Non-pigmented ciliary epithelial cell (primary cell): ENCODE data around the gene GSS.
A peak's percentile ranks its signal among the peaks of the same experiment; 100 is the strongest.

Experiments
- DNase-seq: peaks from one replicate; pipeline ENCODE4 v3.0.0-alpha.2; 2010; ENCODE audit warnings: low read depth

The GSS gene

DNA sequence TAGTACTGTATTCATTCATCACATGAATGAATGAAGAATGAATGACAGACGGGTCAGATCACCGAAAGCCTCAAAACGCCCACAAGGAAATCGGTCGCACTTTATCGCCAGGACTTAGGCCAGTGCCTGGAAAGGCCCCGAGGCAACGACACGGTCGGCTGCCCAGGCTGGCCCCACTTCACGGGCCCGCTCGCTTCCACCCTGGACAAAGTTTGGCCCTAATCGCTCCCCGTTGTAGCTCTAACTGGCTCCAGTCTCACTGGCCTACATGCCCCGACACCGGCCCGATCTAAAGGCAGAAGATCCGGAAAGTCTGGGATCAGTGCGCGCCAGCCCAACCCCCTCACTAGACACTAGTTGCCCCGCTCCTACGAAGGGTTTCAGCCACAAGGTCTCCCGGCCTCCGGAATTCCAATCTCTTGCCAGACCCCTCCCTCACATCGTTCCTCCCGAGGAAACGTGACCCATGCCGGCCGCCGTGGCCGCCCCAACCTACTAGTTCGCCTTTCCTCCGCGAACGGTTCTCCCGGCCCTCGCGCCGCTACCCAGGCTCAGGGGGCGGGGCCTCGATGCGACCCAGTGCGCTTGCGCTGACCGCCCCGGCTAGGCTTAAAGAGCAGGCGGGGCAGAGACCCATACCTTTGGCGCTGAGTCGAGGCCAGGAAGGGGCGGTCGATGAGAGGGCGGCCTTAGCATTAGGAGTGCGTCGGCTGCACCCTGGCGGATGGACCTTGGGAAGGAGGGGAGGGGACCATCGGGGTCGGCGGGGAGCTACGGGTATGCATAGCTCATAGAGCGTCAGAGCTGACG lies at the start of gene GSS, which contains the start of gene MYH7B:
Gene GSS, minus strand, starts transcription at position 576 of the 810 bp plus-strand sequence. CDS start 3,954 bp downstream, outside the sequence.
Gene MYH7B, plus strand, starts transcription at position 638 of the 810 bp plus-strand sequence. CDS start 22,138 bp downstream, outside the sequence.
- DNase-seq = peak; percentile 48

DNA sequence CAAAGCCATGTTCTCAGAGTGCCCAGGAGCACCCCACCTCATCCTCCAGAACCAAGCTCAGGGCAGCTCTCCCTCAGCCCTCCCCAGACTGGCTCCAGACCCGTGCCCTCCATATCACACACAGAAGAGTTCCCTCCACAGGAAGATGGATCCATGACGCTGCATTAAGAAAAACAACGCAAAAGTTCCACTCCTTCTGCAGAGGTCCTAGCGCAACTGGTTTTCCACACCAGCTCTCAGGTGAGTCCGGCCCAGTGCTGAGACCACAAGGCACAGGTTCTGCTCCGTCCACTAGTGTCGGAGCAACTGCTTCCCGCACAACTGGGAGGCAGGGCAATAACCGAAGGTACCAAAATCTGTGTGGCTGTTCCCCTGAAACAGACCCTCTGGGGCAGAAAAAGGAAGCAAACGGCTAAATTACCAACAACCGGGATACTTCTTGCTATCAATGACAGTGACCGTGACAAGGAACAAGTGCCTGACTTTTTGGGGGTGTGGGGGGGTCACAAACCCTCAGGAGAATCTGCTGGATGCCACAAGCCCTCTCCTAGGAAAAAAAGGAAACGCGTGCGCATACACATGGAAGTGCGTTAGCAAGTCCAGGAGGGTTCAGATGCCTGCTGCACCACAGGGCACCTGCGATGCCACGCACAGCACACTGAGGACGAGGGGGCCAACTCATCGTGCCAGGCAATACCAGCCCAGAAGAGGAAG lies 49.3 kb upstream of the GSS start:
- no peak for DNase-seq

DNA sequence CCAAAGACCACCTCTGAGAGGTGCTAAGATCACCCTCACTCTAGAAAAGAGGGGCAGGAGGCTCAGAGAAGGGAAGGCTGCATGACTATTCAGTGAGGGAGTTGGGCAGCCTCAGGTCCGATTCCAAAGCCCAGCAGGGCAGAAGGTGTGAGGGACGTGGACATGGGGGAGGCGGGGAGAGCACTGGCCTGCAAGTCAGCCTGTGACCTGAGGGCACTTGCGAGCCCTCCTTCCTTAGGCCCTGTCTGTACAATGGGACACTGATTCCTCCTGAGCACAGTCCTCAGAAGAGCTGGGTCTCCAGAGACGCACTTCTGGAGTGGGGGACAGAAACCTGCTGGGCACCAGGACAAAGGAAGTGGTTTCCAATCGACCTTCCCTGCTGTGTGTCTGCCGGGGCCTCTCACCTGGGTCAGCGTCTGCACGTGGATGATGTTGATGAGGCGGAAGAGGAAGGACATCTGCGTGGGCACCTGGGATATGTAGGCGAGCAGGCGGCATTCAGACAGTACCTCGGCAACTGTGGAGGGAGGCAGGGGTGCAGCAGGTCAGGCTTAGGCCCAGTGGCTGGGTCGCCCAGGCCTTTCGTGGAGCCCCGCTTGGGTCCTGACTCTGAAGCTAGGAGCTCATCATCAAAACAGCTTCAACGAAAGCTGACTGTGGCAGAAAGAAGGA lies 48.6 kb upstream of the GSS start:
- no peak for DNase-seq

DNA sequence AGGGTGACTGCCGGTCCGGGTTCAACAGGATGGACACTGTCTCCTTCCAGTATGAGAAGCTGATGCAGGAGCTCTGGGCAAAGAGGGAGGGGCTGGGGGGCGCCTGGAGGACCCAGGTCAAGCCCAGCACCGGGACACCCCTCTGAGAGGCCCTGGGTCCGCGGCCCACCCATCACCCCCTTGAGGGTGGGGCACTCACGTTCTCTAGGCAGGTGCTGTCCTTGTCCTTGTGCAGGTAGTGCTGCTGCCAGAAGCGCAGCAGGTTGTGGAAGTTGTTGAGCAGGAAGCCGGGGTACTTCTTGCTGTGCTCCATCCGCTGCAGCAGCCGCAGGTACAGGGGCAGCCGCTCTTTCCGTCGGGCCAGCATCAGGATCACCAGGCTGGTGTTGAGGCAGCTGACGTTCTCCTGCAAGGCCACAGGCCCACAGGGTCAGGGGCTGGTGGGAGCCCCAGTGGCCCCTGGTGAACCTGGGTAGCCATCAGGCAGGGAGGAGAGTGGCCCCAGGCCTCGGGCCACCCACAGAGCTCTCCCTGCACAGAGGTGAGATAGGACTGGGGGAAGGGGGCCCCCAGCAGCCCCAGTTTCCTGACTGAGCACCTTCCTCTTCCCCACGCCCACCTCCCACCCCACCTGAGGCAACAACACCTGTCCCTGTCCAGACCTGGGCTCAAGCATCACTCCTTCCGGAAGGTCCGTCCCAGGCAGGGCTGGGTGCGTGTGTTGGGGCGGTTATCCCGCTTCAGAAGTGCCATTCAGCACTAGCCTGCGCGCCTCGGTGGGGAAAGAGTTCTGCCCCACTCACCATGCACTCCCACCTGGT lies 47.8 kb upstream of the GSS start:
- no peak for DNase-seq

DNA sequence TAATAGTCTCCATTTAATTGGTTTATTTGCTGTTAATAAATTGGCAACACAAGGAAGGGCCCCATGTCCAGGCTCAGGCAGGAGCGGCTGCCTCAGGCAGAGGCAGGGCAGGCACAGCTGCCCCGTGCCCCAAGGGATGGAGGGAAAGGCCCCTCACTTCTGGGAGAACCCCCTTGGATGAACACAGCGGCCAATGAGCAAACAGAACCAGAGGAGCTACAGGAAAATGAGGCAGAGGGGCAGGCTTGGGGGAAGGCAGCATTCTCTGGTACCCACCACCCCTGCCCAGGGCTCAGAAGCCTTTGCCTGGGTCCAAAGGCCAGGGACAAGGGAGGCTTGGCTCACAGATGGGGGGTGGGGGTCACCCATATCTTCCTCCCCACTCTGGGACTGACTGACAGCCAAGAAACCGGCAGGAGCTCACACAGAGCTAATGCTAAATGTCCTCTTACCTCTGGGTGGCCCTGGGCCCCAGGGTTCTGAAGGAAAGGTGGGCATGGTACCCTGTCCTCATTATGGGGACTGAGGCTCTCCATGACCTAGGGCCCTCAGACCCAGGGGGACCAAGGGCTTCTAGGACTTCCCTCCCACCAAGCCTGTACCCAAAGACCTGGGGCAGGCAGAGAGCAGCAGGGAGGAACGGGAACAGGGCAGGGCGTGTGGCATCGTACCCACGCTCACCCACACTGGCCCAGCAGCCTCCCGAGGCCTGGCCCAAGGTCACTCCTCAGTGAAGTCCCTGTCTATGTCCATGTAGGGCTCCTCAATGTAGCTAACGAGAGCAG lies 47.0 kb upstream of the GSS start:
- no peak for DNase-seq

DNA sequence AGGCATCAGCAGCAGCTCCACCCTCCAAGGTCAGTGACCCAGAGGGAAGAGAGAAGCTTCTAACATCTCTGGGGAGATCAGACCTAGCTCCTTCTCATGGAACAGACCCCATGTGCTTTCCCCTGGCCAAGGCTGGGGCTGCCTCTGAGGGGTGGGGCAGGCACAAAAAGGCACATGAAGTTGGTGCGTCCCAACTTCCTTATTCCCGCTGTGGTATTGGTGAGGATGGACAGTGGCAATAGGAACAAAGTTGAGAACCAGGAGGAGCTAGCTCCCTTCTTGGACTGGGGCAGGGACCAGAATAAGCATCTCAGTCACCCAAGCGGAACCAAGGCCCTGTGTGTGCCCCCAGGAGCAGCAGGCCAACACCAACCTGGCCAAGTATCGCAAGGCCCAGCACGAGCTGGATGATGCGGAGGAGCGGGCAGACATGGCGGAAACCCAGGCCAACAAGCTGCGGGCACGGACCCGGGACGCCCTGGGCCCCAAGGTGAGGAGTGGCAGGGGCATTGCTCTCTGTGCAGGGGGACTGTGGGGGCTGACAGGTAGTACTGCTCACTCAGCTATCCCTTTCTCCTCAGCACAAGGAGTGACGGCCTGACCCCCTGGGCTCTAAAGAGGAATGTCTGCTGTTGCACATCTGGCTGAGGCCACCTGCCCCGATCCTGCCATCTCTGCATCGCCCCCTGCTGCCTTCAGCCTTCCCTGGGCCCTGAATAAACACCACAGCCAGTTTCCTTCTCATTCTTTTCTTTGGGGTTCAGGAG lies 46.2 kb upstream of the GSS start:
- DNase-seq = no peak

DNA sequence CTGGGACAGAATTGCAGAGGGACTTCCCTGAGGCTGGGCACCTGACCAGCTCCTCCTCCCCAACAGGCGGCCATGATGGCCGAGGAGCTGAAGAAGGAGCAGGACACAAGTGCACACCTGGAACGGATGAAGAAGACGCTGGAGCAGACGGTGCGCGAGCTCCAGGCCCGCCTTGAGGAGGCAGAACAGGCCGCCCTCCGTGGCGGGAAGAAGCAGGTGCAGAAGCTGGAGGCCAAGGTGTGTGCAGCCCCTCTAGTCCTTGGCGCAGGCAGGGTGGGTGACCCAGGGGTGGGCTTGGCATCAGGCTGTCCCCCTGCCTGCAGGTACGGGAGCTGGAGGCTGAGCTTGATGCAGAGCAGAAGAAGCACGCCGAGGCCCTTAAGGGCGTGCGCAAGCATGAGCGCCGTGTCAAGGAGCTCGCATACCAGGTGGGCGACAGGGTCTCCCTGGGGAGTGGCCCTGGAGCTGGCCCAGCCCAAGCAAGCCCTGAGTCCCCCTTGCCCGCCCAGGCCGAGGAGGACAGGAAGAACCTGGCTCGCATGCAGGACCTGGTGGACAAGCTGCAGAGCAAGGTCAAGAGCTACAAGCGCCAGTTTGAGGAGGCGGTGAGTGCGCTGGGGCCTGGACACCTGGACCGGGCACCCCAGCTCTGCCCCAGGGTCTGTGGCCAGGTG lies 45.5 kb upstream of the GSS start:
- DNase-seq = no peak

DNA sequence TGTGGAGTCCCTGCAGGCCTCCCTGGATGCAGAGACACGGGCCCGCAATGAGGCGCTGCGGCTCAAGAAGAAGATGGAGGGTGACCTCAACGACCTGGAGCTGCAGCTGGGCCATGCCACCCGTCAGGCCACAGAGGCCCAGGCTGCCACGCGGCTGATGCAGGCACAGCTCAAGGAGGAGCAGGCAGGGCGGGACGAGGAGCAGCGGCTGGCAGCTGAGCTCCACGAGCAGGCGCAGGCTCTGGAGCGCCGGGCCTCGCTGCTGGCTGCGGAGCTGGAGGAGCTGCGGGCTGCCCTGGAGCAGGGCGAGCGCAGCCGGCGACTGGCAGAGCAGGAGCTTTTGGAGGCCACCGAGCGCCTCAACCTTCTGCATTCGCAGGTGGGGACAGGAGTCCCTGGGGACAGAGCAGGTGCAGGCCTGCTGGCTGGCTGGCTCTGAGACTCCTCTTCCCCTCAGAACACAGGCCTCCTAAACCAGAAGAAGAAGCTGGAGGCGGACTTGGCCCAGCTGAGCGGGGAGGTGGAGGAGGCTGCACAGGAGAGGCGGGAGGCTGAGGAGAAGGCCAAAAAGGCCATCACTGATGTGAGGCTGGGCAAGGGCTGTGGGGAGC lies 44.8 kb upstream of the GSS start:
- DNase-seq = no peak

DNA sequence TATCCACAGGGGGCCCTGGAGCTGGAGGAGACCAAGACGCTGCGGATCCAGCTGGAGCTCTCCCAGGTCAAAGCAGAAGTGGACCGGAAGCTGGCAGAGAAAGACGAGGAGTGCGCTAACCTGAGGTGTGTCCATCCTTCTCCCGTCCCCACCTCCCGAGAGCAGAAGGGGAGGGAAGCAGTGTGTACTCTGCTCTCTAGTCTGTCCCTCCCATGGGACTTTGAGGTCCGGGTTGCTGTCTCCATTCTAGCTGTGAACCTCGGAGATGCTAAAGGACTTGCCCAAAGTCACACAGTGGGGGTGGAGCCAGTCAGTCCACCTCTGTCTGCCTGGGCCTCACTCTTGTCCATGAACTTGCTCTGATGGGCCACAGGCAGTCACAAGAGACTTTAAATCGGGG lies 44.2 kb upstream of the GSS start:
- no peak for DNase-seq

DNA sequence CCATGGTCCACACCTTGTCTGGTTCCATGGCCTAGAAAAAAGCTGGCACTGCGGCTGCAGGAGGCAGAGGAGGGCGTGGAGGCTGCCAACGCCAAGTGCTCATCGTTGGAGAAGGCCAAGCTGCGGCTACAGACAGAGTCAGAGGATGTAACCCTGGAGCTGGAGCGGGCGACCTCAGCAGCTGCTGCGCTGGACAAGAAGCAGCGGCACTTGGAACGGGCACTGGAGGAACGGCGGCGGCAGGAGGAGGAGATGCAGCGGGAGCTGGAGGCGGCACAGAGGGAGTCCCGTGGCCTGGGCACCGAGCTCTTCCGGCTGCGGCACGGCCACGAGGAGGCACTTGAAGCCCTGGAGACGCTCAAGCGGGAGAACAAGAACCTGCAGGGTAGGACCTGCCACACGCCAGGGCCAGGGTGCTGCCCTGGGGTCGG lies 43.4 kb upstream of the GSS start:
- no peak for DNase-seq

DNA sequence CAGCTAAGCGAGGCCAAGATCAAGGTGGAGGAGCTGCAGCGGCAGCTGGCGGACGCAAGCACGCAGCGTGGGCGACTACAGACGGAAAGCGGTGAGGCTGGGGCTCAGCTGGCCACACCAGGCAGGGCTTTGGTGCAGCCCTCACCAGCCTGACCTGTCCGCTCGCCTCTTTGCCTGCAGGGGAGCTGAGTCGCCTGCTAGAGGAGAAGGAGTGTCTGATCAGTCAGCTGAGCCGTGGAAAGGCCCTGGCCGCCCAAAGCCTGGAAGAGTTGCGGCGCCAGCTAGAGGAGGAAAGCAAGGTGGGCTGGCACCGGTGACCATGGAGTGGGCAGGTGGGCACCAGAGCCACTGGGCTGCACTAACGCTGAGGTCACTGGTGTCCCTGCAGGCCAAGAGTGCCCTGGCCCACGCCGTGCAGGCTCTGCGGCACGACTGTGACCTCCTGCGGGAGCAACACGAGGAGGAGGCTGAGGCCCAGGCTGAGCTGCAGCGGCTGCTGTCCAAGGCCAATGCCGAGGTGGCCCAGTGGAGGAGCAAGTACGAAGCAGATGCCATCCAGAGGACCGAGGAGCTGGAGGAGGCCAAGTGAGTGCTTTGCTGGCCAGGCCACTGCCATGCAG lies 42.8 kb upstream of the GSS start:
- DNase-seq = no peak

DNA sequence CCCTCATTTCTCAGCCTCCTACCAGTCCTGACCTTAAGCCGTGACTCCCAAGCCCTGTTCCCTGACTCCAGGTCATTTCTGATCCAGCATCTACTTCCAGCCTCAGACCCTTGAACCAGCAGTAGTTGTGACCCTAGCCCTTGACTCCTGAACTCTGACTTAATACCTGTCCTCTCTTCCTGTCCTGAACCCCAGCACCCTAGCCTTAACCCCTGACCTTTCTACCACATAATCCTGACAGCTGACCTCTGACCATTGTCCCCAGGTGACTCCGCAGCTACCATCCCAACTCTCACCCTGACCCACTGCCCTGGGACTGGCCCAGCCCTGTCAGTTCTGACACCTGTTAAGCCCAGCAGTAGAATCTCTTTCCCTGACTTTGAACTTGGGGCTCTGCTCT lies 42.2 kb upstream of the GSS start:
- no peak for DNase-seq

DNA sequence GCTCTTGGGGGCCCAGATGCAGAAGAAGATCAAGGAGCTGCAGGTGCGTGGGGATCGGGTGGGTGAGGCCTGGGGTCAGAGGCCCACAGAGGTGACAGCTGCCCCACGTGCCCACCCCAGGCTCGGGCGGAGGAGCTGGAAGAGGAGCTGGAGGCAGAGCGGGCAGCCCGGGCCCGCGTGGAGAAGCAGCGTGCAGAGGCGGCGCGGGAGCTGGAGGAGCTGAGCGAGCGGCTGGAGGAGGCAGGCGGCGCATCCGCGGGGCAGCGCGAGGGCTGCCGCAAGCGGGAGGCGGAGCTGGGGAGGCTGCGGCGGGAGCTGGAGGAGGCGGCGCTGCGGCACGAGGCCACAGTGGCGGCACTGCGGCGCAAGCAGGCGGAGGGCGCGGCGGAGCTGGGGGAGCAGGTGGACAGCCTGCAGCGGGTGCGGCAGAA lies 41.5 kb upstream of the GSS start:
- DNase-seq = no peak

DNA sequence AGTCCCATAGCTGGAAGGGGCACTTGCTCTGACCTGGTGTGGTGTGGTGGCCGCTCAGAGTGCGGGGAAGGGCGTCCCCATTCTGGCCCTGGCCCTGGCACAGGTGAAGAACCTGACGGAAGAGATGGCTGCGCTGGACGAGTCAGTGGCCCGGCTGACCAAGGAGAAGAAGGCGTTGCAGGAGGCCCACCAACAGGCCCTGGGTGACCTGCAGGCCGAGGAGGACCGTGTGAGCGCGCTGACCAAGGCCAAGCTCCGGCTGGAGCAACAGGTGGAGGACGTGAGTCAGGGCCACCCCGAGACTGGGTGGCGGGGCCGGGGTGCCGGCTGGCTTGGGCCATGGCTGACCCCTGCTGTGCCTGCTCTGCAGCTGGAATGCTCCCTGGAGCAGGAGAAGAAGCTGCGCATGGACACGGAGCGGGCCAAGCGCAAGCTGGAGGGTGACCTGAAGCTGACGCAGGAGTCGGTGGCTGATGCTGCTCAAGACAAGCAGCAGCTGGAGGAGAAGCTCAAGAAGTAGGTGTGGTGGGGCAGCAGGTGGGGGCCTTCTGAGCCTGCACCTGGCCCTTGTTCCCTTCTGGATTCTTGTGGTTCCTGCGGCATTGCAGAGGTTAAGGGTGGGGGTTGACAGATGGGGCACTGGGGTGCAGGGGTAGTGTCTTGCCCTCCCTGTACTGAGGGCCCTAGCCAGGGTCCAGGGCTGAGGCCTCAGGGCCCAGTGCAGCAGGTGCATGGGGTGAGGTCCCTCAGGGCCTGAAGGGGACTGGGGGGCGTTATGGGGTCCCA lies 40.8 kb upstream of the GSS start:
- no peak for DNase-seq

DNA sequence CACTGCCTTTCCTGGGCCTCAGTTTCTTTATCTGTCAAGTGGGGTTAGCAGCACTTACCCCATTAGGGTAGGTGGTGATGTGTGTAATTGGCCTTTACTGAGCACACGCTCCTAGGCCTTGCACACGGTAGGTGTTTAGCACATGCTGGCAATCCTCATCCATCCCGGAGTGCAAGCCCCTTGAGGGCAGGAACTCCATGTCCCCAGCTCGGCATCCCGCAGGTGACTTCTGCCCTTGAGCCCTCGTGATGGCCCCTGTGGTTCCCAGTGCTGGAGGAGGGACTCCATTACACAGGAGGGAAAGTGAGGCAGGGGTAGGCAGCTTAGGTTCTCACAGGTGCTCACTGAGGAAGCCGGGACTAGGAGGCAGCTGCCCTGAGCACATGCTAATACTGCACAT lies 40.1 kb upstream of the GSS start:
- DNase-seq = no peak

DNA sequence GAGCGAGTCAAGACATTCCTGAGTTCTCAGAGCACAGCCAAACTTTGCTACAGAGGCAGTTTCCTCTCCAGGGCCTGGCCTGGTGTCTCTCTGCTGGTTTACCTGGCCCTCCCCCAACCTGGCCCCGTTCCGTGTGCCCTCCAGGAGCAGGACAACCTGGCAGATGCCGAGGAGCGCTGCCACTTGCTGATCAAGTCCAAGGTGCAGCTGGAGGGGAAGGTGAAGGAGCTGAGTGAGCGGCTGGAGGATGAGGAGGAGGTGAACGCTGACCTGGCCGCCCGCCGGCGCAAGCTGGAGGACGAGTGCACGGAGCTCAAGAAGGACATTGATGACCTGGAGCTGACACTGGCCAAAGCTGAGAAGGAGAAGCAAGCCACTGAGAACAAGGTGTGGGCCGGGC lies 39.6 kb upstream of the GSS start:
- DNase-seq = no peak

DNA sequence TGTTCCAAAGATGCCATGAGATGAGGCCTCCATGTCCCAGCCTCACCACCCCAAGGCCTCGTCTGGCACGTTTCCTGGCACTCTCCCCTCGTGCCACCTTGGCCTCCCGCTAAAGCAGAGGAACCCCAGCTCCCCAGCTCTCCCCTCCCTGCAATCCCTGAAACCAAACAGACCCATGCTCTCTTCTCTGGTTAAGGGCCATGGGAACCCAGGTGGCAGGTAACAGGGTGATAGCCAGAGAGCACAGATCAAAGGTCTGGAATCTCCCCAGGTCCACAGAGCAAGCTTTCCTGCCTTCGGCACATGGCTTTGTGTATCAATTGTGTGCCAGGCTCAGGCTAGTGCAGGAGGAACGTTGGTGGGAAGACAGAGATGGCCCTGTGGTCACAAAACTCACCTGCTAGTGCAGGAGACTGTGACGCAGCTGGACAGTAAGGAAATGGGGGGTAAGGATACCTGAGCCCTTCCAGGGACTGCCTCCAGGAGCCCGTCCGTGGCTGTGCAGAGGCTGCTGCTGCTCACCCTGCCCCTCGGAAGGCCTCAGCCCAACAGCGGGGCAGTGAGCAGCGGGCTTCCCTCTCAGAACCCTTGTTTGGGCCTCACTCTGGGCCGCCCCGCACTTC lies 39.0 kb upstream of the GSS start:
- no peak for DNase-seq
